Subcutaneous abdominal adipose tissue (tissue), 5 donors: ENCODE measurements around the gene MRPS34.
A peak's percentile ranks its signal among the peaks of the same experiment; 100 is the strongest.

Source experiments
- H3K27ac ChIP-seq: one replicate; pipeline ENCODE4 v1.7.0; 2013; ENCODE audit warnings: low read depth, mild to moderate bottlenecking, inconsistent platforms, low read length, moderate library complexity
- H3K27me3 ChIP-seq, 5 donors: one replicate each; pipeline ENCODE4 v1.7.0; 2013; ENCODE audit warnings: low read length in 5 of 5, inconsistent platforms in 1 of 5; ENCODE audit not compliant: control insufficient read depth in 5 of 5, insufficient read depth in 4 of 5
- H3K36me3 ChIP-seq, 5 donors: one replicate each; pipeline ENCODE4 v1.7.0; 2013; ENCODE audit warnings: low read length in 5 of 5; ENCODE audit not compliant: control insufficient read depth in 5 of 5, insufficient read depth in 5 of 5
- H3K4me1 ChIP-seq, 5 donors: one replicate each; pipeline ENCODE4 v1.7.0; 2013; ENCODE audit warnings: low read length in 5 of 5, mild to moderate bottlenecking in 3 of 5, moderate library complexity in 1 of 5; ENCODE audit not compliant: control insufficient read depth in 5 of 5, insufficient read depth in 5 of 5
- H3K4me3 ChIP-seq, 5 donors: one replicate each; pipeline ENCODE4 v1.7.0; 2013; ENCODE audit warnings: low read length in 5 of 5, low read depth in 1 of 5
- H3K9ac ChIP-seq, 5 donors: one replicate each; pipeline ENCODE4 v1.7.0; 2013; ENCODE audit warnings: low read length in 5 of 5, mild to moderate bottlenecking in 4 of 5, moderate library complexity in 3 of 5
- H3K9me3 ChIP-seq, 5 donors: one replicate each; pipeline ENCODE4 v1.7.0; 2013; ENCODE audit warnings: low read length in 5 of 5; ENCODE audit not compliant: control insufficient read depth in 5 of 5
- donor health status: healthy.
- donor health status: healthy.
- donor health status: healthy.
- donor health status: healthy.
- donor health status: healthy.

The MRPS34 gene

DNA sequence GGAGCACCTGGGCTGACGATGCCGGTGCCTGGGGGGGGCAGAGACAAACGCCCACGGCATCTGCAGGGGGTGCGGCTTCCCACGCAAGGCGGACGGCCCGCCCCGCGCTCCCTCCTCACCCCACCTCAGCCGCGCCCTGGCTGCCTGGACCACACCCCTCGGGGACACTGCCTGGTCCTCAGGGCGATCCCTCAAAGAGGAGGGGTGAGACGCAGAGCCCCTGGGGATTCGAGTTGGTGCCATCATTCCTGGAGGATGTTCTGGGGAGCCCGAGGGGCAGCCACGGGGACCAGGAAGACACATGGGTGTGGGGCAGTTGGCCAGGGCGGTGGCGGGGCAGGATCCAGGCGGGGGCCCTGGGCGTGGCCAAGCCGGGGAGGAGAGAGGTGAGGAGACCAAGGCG lies 16.7 kb upstream of the MRPS34 start:
- no peak overlapping the region for H3K4me3 ChIP-seq
- no peak overlapping the region for H3K9ac ChIP-seq
- no peaks in the 10 kb centered on the region for H3K27me3 ChIP-seq
- peaks cover 0 to 9% (median 5%) of the 10 kb centered on the region in 5 donors for H3K4me1 ChIP-seq
- H3K9me3 ChIP-seq, result no peaks in the 10 kb centered on the region
- peaks cover 0 to 66% (median 43%) of the 10 kb centered on the region in 5 donors for H3K36me3 ChIP-seq
- H3K27ac ChIP-seq, result no peak overlapping the region

DNA sequence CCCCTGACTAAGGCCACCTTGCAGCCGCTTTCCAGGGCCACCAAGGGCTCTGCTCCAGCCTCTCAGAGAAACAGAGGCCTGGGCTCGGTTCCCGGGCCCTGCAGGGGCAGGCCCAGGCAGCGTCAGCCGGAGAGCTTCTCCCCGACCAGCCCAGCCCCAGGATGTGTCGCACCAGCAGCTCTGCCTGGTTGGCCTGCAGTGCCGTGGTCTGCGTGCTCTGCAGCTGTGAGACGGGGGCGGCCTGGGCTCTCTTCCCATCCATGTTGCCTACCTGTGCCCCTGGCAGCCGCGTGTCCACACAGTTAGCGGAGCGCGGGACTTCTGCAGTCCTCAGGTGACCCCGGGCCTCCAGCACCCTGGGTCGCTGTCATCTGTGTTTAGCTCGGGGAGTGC lies 15.8 kb upstream of the MRPS34 start:
- H3K4me1 ChIP-seq, result peaks cover 0 to 16% (median 10%) of the 10 kb centered on the region in 5 donors
- no peaks in the 10 kb centered on the region for H3K27me3 ChIP-seq
- H3K27ac ChIP-seq, result no peak overlapping the region
- no peak overlapping the region for H3K4me3 ChIP-seq
- H3K36me3 ChIP-seq, result peaks cover 0 to 66% (median 43%) of the 10 kb centered on the region in 5 donors
- H3K9ac ChIP-seq, result no peak overlapping the region
- no peaks in the 10 kb centered on the region for H3K9me3 ChIP-seq

DNA sequence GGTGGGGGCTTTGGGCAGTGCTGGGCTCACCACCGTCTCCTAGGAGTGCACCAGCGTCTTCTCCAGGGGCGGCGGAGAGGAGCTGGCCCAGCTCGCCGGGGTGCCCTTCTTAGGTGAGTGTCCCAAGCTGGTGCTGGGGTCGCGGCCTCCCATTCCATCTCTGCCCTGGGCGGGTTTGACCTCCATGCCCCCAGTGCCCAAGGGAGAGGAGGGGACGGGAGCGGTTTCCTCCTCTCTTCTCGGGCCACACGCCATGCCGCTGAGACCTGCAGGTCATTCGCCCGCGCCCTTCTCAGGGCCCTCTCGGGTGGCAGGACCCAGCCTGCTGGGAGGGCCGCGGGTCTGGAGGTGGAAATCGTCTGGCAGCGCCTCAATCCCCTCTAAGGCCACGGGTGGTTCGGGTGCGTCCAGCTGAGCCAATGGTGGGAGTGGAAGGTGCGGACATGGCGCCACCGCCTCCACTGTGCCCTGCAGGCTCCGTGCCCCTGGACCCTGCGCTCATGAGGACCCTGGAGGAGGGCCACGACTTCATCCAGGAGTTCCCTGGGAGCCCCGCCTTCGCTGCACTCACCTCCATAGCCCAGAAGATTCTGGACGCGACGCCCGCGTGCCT lies 15.3 kb upstream of the MRPS34 start:
- no peak overlapping the region for H3K27ac ChIP-seq

DNA sequence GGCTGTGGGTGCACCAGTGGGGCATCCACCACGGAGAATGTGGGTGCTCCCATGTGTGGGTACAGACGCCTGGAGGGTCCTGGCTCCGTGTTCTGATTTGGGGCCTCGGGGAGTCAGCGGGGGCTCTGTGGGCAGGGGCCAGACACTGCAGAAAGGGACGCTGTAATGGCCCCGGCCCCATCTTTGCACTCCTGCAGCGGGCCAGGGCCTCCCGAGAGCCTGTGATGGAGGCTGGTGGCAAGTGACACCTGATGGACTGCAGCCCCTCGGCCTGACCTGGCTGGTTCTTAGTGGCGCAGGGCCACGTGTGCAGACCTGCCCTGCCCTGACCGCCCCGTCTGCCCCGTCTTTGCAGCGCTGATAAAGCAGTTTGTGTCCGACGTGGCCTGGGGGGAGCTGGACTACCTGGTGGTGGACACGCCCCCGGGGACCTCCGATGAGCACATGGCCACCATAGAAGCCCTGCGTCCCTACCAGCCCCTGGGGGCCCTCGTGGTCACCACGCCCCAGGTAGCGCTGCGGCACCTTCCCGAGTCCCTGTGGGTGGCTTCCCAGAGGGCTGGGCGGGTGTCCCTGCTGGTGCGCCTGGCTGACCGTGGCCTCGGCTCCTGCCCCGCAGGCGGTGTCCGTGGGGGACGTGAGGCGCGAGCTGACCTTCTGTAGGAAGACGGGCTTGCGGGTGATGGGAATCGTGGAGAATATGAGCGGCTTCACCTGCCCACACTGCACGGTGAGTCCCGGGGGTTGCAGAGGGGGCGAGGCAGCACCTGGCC lies 14.6 kb upstream of the MRPS34 start:
- peaks cover 0 to 66% (median 43%) of the 10 kb centered on the region in 5 donors for H3K36me3 ChIP-seq

More for the DNA sequence above, 15.3 kb upstream of the MRPS34 start:
- Histone ChIP-seq H3K27me3 (no peaks in the 10 kb centered on the region), H3K9me3 (no peaks in the 10 kb centered on the region), H3K4me3 (no peak overlapping the region), H3K9ac (no peak overlapping the region), H3K4me1 (peaks cover 0 to 20% (median 15%) of the 10 kb centered on the region in 5 donors), H3K36me3 (peaks cover 0 to 66% (median 43%) of the 10 kb centered on the region in 5 donors)

DNA sequence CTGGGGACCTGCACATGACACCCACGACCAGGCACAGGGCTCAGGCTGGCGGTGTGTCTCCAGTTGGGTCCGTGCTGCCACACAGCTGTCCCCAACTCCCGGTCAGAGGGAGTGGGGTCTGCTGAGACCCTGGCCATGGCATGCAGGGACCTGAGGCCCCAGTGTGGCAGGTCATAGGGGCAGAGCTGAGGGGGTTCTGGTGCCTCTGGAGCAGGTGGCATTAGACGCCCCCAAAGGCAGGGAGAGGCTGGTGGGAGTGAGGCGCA lies 14.1 kb upstream of the MRPS34 start:
- Histone ChIP-seq H3K9me3 (no peaks in the 10 kb centered on the region), H3K27me3 (no peaks in the 10 kb centered on the region), H3K27ac (no peak overlapping the region), H3K36me3 (peaks cover 0 to 66% (median 43%) of the 10 kb centered on the region in 5 donors), H3K9ac (no peak overlapping the region), H3K4me1 (peaks cover 0 to 22% (median 16%) of the 10 kb centered on the region in 5 donors), H3K4me3 (no peak overlapping the region)

More for the DNA sequence above, 14.6 kb upstream of the MRPS34 start:
- Histone ChIP-seq H3K27ac (no peak overlapping the region), H3K4me1 (peaks cover 0 to 22% (median 16%) of the 10 kb centered on the region in 5 donors), H3K9me3 (no peaks in the 10 kb centered on the region), H3K27me3 (no peaks in the 10 kb centered on the region), H3K4me3 (no peak overlapping the region), H3K9ac (no peak overlapping the region)

DNA sequence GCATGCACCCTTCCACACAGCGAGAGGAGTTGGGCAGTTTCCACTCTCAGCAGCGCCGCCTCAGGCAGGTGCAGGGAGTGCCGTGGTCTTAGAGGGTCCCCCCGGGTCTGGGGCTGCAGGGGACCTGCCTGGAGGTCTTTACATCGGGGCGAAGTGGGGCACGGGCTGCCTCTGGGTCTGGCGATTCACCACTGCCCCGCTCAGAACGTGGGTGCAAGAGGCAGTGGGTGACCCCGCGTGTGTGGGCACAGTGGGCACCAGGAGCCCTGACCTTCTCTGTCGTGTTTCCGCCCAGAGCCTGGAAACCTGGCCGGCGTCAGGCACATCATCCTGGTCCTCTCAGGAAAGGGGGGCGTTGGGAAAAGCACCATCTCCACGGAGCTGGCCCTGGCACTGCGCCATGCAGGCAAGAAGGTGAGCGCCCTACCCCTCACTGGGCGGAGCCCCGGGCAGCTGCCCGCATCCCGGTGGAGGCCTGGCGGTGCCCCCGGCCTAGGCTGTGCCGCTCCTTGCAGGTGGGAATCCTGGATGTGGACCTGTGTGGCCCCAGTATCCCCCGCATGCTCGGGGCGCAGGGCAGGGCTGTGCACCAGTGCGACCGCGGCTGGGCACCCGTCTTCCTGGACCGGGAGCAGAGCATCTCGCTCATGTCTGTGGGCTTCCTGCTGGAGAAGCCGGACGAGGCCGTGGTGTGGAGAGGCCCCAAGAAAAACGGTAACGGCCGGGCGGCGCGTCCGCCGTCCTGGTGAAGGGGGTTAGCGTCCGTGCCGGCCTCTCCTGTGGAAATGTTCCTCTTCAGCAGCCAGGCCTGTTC lies 13.5 kb upstream of the MRPS34 start:
- H3K9me3 ChIP-seq, result no peaks in the 10 kb centered on the region
- H3K4me1 ChIP-seq, result peaks cover 0 to 27% (median 22%) of the 10 kb centered on the region in 5 donors
- no peaks in the 10 kb centered on the region for H3K27me3 ChIP-seq
- H3K4me3 ChIP-seq, result no peak overlapping the region
- peaks cover 0 to 60% (median 39%) of the 10 kb centered on the region in 5 donors for H3K36me3 ChIP-seq
- H3K9ac ChIP-seq, result no peak overlapping the region
- no peak overlapping the region for H3K27ac ChIP-seq

DNA sequence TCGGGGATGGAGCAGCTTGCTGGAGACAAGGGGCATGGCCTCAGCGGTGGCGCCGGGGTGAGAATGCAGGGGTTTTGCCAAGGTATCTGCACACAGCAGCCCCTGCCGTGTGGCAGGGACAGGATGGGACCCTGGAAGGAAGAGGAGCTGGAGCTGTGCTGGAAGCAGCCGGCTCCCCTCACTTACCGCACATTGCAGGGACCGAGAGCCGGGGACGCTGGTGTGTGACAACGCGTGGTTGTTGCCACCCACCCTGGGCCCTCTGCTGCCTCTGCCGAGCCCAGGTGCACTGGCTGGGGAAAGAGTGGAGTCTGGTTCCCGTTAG lies 12.9 kb upstream of the MRPS34 start:
- no peak overlapping the region for H3K4me3 ChIP-seq
- no peaks in the 10 kb centered on the region for H3K9me3 ChIP-seq
- H3K9ac ChIP-seq, result peak overlapping the region in 1 of 5 donors; percentile 1
- H3K27ac ChIP-seq, result no peak overlapping the region
- H3K27me3 ChIP-seq, result no peaks in the 10 kb centered on the region
- peaks cover 0 to 34% (median 28%) of the 10 kb centered on the region in 5 donors for H3K4me1 ChIP-seq
- H3K36me3 ChIP-seq, result peaks cover 0 to 58% (median 40%) of the 10 kb centered on the region in 5 donors

DNA sequence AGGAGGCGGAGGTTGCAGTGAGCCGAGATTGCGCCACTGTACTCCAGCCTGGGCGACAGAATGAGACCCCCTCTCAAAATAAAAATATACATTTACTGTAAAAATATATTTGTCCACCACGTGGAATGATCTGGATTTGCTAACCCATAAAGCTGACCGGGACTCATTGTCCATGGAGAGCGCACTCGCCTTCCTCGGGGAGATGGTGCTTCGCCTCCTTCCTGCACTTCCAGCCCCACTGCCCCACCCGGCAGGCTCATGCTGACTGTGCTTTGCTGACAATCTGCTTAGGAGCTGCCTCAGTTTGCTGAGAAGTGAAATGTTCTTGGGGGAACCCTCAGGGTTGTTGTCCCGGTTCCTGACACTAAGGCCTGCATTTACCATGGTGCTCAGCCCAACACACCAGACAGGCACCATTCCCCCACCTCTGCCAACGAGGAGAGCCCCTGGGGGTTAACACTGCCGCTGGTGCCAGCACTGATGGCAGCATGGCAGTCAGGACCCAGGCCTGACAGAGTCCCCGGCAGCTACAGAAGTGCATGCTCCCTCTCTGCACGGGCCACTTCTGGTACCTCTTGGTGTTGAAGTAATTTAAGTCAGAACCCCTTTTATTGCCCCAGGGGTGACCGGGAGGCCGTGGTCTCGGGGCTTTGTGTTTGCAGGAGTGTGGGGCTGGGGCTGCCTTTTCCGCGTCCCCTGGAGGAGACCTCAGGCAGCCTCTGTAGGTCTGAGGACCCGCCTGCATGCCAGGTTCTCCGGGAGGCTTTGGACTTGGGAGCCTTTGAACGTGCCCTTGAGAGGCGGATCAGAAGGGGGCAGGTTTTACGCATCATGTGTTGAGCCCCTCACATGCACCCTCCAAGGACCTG lies 12.3 kb upstream of the MRPS34 start:
- peaks cover 0 to 54% (median 40%) of the 10 kb centered on the region in 5 donors for H3K36me3 ChIP-seq

DNA sequence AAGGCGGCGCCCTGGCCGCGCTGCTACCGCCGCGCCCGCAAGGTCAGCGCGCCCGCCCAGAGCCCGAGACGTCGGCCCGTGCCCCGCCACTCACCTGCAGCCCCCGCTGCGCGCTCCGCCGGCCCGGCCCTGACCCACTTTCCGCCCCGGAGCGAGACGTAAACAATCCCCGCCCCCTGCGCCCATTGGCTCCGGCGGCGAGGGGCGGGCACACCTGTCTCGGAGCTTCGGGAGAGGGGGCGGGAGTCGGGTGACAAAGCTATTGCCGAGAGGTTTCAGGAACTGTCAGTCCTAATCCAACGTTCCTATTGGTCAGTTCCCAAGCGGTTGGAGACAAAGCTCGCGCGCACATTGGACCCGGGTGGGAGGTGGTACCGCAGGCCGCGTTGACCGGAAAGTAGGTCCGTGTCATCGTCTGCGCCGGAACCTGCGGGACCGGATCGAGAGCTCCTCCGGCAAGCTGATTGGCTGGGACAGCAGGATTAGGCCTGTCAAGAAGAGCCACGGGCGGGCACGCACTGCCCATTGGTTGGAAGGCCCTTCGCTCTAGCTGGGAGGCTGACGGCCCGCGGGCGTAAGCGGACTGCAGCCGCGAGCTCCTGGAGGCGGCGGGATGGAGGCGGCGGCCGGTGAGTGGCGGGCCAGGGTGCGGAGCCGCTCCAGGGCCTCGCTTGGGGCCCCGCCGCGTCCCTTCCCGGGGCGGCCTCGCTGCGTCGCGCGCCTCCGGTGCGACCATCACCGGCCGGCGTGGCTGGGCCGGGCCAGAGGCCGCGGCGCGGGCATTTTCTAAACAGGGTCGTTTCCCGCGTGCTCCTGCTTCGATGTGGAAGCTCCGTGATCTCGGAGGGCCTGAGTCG lies 9.7 kb upstream of the MRPS34 start, which contains the start of the genes NUBP2 and SPSB3:
Gene NUBP2, plus strand, starts transcription at position 553 of the 857 bp plus-strand sequence. Its CDS starts 61 bp downstream, at position 614.
Gene SPSB3, minus strand, starts transcription at position 164 of the 857 bp plus-strand sequence. CDS start 1,088 bp downstream, outside the sequence.
- Histone ChIP-seq H3K36me3 (peaks cover 0 to 51% (median 36%) of the 10 kb centered on the region in 5 donors), H3K9me3 (no peaks in the 10 kb centered on the region), H3K4me1 (peaks cover 0 to 44% (median 34%) of the 10 kb centered on the region in 5 donors), H3K27me3 (no peaks in the 10 kb centered on the region), H3K9ac (peak within 1 kb of the TSS; percentile 68 to 88 (median 83)), H3K4me3 (peak within 1 kb of the TSS; percentile 79 to 86 (median 83)), H3K27ac (peak within 1 kb of the TSS; percentile 80)

More for the DNA sequence above, 12.3 kb upstream of the MRPS34 start:
- peaks cover 0 to 40% (median 31%) of the 10 kb centered on the region in 5 donors for H3K4me1 ChIP-seq
- H3K27me3 ChIP-seq, result no peaks in the 10 kb centered on the region
- H3K9ac ChIP-seq, result peak overlapping the region in 1 of 5 donors; percentile 1
- H3K9me3 ChIP-seq, result no peaks in the 10 kb centered on the region
- H3K27ac ChIP-seq, result no peak overlapping the region
- H3K4me3 ChIP-seq, result no peak overlapping the region
